M059J (cell line): ENCODE results near the gene TNFRSF18. TPM values are rescaled to one million over a fixed set of nuclear protein-coding genes. Genes with fewer than 3 reads are reported as not detected.

ENCODE experiments used
- total RNA-seq: library from RNA; depleted of rRNA; stranded (reverse); fragments of >200 nt; shearing (Covaris generic); gene quantifications from 2 replicates; pipeline ENCODE4 v1.2.3, GENCODE V29; 2014; rRNA removed

Gene TNFRSF18
- total RNA-seq, 1 experiment from 2014 or later, result not detected

Other genes starting within 250 kb of the TNFRSF18 start
- gene NOC2L, start 247.3 kb downstream of the TNFRSF18 start, total RNA-seq, result 60.1 and 102 TPM in 2 replicates
- gene KLHL17, start 246.0 kb downstream of the TNFRSF18 start, total RNA-seq, result 4.3 and 7.8 TPM in 2 replicates
- gene PLEKHN1, start 240.1 kb downstream of the TNFRSF18 start, total RNA-seq, result 2.4 and 4.5 TPM in 2 replicates
- gene PERM1, start 224.5 kb downstream of the TNFRSF18 start, total RNA-seq, result 0.37 and 1.0 TPM in 2 replicates
- 44.1 and 51.8 TPM in 2 replicates for gene HES4, start 206.5 kb downstream of the TNFRSF18 start, total RNA-seq
- gene ISG15, start 193.1 kb downstream of the TNFRSF18 start, total RNA-seq, result 2,871 and 3,124 TPM in 2 replicates
- 117 and 282 TPM in 2 replicates for gene AGRN, start 186.5 kb downstream of the TNFRSF18 start, total RNA-seq
- not detected in 2 replicates for gene RNF223, start 132.3 kb downstream of the TNFRSF18 start, total RNA-seq
- gene C1orf159, start 90.5 kb downstream of the TNFRSF18 start, total RNA-seq, result 17.4 and 17.5 TPM in 2 replicates
- not detected in 2 replicates for gene TTLL10, start 32.7 kb downstream of the TNFRSF18 start, total RNA-seq
- gene TNFRSF4, start 7.6 kb upstream of the TNFRSF18 start, total RNA-seq, result not detected in 2 replicates
- 100 and 196 TPM in 2 replicates for gene SDF4, start 25.4 kb upstream of the TNFRSF18 start, total RNA-seq
- gene B3GALT6, start 25.6 kb upstream of the TNFRSF18 start, total RNA-seq, result 17.4 and 30.1 TPM in 2 replicates
- gene C1QTNF12, start 40.1 kb upstream of the TNFRSF18 start, total RNA-seq, result not detected in 2 replicates
- 42.8 and 59.5 TPM in 2 replicates for gene UBE2J2, start 67.3 kb upstream of the TNFRSF18 start, total RNA-seq
- gene SCNN1D, start 73.8 kb upstream of the TNFRSF18 start, total RNA-seq, result 0.62 TPM in 1 of 2 replicates, not detected in the other
- 13.9 and 15.3 TPM in 2 replicates for gene ACAP3, start 101.3 kb upstream of the TNFRSF18 start, total RNA-seq
- 23.6 and 40.3 TPM in 2 replicates for gene PUSL1, start 102.0 kb upstream of the TNFRSF18 start, total RNA-seq
- gene INTS11, start 118.1 kb upstream of the TNFRSF18 start, total RNA-seq, result 74.7 and 87.4 TPM in 2 replicates
- 22.4 and 35.1 TPM in 2 replicates for gene CPTP, start 118.2 kb upstream of the TNFRSF18 start, total RNA-seq
- gene TAS1R3, start 124.7 kb upstream of the TNFRSF18 start, total RNA-seq, result not detected in 2 replicates
- gene DVL1, start 142.8 kb upstream of the TNFRSF18 start, total RNA-seq, result 22.4 and 34.5 TPM in 2 replicates
- gene MXRA8, start 152.0 kb upstream of the TNFRSF18 start, total RNA-seq, result 0.25 and 2.6 TPM in 2 replicates
- 141 and 178 TPM in 2 replicates for gene AURKAIP1, start 168.6 kb upstream of the TNFRSF18 start, total RNA-seq
- gene CCNL2, start 192.7 kb upstream of the TNFRSF18 start, total RNA-seq, result 29.9 and 35.2 TPM in 2 replicates
- 160 and 166 TPM in 2 replicates for gene MRPL20, start 200.7 kb upstream of the TNFRSF18 start, total RNA-seq
- 0.17 and 0.64 TPM in 2 replicates for gene ANKRD65, start 214.7 kb upstream of the TNFRSF18 start, total RNA-seq
- gene VWA1, start 229.1 kb upstream of the TNFRSF18 start, total RNA-seq, result 0.12 and 1.1 TPM in 2 replicates
- not detected in 2 replicates for gene ATAD3C, start 243.1 kb upstream of the TNFRSF18 start, total RNA-seq